IPS-NIHi7 (cell line): ENCODE data around the gene SARS1.

Experiments used
- DNase-seq: peaks from one replicate; pipeline ENCODE4 v3.0.0; 2012; ENCODE audit warnings: mixed read lengths; ENCODE audit errors: extremely low spot score

SARS1 gene

DNA sequence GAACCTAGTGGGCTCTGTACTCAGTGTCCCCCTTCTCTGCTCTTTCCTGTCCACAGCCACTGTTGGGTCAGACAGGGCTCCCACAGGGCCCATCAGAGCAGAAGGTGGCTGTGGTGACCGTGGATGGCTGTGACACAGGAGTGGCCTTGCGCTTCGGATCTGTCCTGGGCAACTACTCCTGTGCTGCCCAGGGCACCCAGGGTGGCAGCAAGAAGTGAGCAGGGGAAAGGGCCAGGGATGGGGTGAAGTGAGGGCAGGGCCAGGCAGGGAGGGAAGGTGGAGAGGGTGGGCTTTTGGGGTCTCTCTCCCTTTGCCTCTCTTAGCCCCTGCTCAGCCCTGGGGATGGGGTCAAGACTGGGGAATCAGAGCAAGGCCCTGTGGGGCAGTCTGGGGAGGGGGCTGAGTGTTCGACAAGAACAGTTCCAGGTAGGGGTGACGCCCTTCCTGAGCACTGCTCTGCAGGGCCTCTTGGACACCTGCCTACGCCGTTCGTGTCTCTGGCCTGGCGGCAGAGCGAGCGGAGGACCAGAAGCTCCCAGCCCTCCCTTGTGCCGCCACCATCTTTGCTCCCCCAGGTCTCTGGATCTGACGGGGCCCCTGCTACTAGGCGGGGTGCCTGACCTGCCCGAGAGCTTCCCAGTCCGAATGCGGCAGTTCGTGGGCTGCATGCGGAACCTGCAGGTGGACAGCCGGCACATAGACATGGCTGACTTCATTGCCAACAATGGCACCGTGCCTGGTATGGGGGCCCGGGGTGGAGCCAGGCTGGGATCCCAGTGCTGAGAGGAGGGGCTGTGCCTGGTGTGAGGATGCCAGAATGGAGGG lies 48.7 kb downstream of the SARS1 start:
- no peak for DNase-seq

DNA sequence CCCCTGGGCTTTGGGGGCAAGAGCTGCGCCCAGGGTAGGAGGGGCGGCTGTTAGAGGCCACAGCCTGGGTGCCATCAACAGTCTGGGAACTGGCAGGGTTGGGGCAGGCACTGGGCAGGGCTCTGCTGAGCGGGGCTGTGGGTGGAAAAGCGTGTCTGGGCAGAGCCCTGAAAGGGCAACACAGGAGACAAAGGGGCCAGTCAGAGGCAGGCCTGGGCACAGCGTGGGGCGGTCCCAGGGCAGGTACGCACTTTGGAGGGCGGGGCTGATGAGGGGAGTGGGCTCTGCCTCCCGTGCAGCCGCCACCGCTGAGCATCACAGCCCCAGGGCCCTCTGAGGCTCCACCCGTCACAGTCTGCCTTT lies 49.5 kb downstream of the SARS1 start:
- no peak for DNase-seq

DNA sequence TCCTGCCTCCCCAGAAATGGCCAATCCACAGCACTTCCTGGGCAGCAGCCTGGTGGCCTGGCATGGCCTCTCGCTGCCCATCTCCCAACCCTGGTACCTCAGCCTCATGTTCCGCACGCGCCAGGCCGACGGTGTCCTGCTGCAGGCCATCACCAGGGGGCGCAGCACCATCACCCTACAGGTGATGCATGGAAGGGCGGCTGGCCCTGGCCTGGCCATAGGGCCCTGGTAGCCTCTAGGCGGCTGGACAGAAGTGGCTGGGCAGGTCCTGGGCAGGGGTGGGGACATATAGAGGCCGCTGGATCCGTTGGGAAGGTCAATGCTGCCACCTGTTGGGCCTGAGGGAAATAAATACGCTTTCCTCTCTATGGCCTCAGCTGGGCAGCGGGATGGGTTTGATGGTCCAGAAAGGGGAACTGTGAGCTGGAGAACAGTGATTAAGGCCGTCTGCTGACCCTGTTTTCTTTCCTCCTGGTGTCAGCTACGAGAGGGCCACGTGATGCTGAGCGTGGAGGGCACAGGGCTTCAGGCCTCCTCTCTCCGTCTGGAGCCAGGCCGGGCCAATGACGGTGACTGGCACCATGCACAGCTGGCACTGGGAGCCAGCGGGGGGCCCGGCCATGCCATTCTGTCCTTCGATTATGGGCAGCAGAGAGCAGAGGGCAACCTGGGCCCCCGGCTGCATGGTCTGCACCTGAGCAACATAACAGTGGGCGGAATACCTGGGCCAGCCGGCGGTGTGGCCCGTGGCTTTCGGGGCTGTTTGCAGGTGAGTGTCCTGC lies 50.1 kb downstream of the SARS1 start:
- DNase-seq: peak; percentile 96

DNA sequence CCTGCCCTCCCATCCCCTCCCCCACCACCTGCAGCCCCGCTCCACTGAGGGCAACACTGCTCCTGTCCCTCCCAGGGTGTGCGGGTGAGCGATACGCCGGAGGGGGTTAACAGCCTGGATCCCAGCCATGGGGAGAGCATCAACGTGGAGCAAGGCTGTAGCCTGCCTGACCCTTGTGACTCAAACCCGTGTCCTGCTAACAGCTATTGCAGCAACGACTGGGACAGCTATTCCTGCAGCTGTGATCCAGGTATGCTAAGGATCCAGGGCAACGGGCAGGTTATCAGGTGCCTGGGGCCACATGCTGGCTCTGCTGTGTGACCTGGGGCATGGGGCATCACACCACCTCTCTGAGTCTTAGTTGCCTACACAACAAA lies 50.6 kb downstream of the SARS1 start:
- no peak for DNase-seq

DNA sequence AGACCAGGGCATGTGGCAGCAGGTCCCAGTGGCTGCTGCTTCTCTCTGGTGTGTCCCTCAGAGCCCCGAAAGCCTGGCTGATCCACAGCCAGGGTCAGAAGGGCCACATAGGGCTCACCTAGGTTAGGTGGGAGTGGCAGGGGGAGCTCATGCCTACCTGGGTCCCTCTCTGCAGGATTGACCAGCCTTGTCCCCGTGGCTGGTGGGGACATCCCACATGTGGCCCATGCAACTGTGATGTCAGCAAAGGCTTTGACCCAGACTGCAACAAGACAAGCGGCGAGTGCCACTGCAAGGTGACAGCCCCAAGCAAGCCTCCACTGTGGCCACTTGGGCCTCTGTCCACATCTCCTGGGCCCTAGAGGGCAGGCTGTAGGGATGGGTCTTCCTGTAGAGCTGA lies 51.3 kb downstream of the SARS1 start:
- DNase-seq: no peak

DNA sequence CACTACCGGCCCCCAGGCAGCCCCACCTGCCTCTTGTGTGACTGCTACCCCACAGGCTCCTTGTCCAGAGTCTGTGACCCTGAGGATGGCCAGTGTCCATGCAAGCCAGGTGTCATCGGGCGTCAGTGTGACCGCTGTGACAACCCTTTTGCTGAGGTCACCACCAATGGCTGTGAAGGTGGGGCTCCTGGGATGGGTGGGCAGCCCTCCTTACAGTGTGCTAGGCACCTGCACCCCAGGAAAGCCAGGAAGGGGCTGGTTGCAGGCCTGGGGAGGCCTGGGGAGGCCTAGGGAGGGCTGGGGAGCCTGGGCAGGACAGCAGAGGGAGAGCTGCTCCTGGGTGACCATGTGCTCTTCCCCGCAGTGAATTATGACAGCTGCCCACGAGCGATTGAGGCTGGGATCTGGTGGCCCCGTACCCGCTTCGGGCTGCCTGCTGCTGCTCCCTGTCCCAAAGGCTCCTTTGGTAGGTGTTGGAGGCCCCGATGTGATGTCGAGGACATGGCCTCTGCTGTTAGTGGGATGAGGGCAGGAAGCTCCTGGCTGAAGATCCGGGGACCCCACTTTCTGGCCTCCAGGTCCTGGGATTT lies 52.1 kb downstream of the SARS1 start:
- no peak for DNase-seq

DNA sequence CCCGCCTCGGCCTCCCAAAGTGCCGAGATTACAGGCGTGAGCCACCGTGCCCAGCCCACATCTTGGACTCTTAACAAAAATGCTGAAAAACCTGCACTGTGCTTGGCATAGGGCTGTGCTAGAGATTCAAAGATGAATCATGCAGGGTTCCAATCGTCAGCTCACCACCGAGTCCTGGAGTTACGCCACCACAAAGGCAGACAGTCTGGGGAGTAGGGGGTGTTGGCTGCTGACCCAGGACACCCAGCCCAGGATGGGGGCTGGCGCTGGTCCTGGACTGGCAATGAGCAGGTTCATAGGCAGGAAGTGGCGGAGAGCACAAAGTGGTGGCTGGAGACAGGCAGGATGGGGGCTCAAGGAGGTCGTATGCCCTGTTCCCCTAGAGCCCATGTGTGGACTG lies 53.2 kb downstream of the SARS1 start:
- no peak for DNase-seq

DNA sequence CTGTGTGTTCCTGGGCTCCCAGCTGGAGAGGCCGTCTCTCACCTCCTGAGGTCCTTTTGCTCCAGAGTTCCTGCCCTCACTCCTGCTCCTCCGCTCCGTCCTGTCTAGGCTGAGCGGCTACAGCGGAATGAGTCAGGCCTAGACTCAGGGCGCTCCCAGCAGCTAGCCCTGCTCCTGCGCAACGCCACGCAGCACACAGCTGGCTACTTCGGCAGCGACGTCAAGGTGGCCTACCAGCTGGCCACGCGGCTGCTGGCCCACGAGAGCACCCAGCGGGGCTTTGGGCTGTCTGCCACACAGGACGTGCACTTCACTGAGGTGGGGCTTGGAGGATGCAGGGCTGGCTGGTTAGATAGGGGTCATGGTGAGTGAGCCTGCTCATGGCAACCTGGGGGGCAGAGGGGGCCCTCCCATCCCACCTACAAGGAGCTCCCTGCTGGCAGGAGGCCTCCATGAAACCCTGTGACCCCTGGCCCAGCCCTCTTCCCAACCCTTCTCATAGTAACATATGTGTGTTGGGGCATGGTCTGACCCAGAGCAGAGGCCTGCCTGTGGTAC lies 54.1 kb downstream of the SARS1 start:
- DNase-seq: no peak

DNA sequence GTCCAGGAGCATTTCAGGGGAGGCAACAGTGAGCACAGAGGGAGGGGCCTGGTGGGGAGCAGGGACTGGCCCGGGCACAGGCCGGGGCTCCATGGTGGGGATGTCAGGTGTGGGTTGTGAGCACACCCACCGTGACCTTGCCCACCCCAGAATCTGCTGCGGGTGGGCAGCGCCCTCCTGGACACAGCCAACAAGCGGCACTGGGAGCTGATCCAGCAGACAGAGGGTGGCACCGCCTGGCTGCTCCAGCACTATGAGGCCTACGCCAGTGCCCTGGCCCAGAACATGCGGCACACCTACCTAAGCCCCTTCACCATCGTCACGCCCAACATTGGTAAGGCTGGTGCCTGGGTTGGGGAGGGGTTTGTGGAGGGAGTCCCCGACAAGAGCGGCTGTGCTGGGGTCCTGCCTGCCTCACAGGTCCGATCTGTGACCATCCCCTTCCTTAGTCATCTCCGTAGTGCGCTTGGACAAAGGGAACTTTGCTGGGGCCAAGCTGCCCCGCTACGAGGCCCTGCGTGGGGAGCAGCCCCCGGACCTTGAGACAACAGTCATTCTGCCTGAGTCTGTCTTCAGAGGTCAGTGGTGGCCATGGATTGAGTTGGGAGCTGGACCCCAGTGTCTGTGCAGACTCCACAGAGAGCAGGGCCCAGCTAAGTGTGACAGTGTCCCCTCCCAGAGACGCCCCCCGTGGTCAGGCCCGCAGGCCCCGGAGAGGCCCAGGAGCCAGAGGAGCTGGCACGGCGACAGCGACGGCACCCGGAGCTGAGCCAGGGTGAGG lies 54.9 kb downstream of the SARS1 start:
- DNase-seq: no peak

DNA sequence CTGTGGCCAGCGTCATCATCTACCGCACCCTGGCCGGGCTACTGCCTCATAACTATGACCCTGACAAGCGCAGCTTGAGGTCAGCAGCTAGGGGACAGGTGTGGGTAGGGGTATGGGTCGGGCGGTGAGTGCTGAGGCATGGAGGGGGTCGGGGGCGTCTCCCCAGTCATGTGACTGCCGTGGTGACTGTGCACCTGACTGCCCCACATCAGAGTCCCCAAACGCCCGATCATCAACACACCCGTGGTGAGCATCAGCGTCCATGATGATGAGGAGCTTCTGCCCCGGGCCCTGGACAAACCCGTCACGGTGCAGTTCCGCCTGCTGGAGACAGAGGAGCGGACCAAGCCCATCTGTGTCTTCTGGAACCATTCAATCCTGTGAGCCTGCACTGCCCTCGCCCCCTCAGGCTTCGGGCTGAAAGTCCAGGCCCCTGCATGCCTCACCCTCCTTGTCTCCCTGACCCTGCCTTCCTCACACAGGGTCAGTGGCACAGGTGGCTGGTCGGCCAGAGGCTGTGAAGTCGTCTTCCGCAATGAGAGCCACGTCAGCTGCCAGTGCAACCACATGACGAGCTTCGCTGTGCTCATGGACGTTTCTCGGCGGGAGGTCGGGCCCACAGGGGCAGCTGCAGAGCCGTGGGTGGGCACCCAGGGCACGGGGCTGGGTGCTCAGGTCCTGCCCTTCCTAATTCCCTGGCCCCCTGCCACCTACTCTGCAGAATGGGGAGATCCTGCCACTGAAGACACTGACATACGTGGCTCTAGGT lies 55.7 kb downstream of the SARS1 start:
- DNase-seq: no peak

DNA sequence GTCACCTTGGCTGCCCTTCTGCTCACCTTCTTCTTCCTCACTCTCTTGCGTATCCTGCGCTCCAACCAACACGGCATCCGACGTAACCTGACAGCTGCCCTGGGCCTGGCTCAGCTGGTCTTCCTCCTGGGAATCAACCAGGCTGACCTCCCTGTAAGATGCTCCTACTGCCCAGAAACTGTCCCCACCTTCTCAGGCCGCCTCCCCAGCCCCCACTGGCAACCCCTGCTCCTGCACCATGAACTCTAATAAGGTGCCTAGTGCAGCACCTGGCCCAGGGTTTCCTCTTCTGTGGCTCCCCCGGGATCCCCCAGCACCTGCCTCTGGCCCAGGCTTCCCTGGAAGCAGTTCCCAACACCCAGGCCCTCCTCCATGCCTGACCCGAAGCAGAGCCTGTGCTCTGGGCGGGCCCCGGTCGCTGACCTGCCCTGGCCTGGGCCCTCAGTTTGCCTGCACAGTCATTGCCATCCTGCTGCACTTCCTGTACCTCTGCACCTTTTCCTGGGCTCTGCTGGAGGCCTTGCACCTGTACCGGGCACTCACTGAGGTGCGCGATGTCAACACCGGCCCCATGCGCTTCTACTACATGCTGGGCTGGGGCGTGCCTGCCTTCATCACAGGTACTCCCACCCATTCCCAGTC lies 56.4 kb downstream of the SARS1 start:
- no peak for DNase-seq

DNA sequence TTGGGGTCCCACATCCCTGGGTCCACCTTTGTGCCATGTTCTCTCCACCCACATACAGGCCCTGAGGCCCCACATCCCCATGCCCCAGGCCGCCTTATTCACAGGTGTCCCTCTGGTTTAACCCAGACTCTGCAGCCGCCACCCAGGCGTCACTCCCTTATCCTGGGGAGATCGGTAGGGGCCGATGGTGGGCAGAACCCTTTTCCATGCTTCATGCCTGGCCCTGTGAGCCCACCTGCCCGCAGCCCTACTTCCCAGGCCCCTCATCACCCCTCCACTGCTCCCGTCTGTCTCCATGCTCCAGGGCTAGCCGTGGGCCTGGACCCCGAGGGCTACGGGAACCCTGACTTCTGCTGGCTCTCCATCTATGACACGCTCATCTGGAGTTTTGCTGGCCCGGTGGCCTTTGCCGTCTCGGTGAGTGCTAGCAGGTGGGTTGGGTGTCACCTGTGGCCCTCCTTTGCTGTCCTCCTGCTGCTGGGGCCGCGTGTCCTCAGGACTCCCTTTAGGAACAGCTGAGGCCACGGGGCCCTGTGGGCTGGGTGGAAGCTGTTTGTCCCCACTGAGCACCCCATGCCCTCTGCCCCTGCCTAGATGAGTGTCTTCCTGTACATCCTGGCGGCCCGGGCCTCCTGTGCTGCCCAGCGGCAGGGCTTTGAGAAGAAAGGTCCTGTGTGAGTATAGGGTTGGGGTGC lies 57.1 kb downstream of the SARS1 start:
- DNase-seq: no peak

DNA sequence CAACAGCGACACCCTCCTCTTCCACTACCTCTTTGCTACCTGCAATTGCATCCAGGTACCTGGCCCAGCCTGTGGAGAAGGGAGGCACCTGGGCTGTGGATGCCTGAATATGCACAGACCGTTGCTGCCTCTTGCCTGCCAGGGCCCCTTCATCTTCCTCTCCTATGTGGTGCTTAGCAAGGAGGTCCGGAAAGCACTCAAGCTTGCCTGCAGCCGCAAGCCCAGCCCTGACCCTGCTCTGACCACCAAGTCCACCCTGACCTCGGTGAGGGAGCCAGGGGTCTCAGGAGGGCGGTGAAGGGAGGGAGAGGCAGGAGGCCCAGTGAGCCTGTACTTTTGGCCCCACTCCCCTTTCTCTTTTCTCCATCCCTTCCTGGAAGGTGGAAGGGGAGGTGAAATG lies 57.7 kb downstream of the SARS1 start:
- DNase-seq: no peak

DNA sequence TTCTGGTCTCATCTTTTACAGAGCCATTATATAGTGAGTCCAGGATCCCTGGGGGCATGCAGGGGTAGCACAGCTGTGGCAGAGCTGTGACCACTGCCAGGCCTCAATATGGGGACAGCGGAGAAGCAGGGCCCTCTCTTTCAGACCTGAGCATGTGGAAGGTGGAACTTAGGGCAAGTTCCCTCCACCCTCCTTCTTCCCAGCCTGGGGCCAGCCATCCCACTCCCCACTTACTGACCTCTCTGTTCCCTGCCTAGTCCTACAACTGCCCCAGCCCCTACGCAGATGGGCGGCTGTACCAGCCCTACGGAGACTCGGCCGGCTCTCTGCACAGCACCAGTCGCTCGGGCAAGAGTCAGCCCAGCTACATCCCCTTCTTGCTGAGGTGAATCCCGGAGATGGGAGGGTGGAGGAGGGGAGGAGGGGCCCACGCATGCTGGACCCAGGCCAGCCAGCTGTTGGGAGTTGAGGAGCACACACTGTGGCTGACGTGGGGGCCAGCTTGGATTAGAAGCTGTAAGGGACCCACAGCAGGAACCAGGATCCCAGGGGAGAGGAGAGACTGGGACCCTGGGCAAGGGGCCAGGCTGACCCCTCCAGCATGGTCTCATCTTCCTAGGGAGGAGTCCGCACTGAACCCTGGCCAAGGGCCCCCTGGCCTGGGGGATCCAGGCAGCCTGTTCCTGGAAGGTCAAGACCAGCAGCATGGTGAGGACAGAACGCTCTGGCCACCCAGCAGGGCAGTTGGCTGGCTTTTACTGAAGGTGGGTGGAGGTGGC lies 58.5 kb downstream of the SARS1 start:
- DNase-seq: no peak

DNA sequence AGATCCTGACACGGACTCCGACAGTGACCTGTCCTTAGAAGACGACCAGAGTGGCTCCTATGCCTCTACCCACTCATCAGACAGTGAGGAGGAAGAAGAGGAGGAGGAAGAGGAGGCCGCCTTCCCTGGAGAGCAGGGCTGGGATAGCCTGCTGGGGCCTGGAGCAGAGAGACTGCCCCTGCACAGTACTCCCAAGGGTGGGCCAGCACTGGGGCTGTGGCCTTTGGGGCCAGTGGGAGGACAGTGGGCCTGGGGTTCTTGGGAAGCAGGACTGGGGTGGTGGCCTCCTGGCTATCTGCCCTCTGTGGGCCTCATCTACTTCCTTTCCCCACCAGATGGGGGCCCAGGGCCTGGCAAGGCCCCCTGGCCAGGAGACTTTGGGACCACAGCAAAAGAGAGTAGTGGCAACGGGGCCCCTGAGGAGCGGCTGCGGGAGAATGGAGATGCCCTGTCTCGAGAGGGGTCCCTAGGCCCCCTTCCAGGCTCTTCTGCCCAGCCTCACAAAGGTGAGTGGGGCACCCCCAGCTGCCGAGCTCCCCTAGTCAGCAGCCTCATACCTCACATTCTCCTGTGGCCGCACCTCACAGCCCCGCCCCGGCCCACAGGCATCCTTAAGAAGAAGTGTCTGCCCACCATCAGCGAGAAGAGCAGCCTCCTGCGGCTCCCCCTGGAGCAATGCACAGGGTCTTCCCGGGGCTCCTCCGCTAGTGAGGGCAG lies 59.3 kb downstream of the SARS1 start:
- no peak for DNase-seq

DNA sequence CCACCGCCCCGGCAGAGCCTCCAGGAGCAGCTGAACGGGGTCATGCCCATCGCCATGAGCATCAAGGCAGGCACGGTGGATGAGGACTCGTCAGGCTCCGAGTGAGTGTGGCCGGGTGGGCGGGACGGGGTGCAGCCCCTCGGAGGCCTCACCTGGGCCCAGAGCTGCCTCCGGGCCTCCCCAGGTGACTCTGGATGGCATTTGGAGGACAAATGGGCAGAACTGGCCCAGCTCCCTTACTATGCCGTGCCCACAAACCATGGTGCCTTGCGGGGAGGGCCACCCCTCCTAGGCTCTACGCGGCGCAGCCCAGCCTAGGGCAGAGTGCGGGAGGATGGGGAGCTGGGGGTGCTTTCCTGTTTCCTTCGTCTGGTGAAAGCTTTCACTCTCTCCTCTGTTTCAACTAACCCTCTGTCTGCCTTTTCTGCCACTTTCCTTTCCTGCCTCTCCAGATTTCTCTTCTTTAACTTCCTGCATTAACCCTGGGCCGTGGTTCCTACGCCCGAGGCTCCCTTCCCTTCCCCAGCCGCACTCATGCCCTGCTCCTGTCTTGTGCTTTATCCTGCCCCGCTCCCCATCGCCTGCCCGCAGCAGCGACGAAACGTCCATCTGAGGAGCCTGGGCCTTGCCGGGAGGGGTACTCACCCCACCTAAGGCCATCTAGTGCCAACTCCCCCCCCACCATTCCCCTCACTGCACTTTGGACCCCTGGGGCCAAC lies 60.0 kb downstream of the SARS1 start:
- DNase-seq: peak; percentile 29

DNA sequence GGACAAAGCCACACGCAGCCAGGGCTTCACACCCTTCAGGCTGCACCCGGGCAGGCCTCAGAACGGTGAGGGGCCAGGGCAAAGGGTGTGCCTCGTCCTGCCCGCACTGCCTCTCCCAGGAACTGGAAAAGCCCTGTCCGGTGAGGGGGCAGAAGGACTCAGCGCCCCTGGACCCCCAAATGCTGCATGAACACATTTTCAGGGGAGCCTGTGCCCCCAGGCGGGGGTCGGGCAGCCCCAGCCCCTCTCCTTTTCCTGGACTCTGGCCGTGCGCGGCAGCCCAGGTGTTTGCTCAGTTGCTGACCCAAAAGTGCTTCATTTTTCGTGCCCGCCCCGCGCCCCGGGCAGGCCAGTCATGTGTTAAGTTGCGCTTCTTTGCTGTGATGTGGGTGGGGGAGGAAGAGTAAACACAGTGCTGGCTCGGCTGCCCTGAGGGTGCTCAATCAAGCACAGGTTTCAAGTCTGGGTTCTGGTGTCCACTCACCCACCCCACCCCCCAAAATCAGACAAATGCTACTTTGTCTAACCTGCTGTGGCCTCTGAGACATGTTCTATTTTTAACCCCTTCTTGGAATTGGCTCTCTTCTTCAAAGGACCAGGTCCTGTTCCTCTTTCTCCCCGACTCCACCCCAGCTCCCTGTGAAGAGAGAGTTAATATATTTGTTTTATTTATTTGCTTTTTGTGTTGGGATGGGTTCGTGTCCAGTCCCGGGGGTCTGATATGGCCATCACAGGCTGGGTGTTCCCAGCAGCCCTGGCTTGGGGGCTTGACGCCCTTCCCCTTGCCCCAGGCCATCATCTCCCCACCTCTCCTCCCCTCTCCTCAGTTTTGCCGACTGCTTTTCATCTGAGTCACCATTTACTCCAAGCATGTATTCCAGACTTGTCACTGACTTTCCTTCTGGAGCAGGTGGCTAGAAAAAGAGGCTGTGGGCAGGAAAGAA lies 61.1 kb downstream of the SARS1 start:
- no peak for DNase-seq
